GM06990 (cell line): ENCODE results near the gene RAB9B.
"Not testable (repeated sequence)": the region's sequence is repeated elsewhere in the genome, so short reads cannot be mapped to it uniquely, and the experiment has no call there.

Experiments
- DNase-seq: peaks from one replicate; pipeline ENCODE4 v3.0.0-alpha.2; 2011; ENCODE audit not compliant: insufficient read length; ENCODE audit errors: extremely low read depth
- H3K27me3 ChIP-seq: replicated peaks from 2 replicates; pipeline ENCODE4 v1.6.0; 2011; ENCODE audit warnings: low read length; ENCODE audit not compliant: control insufficient read depth, insufficient read depth
- H3K36me3 ChIP-seq: 2 replicates; pipeline ENCODE4 v1.5.1; 2011; ENCODE audit warnings: low read length; ENCODE audit not compliant: control insufficient read depth, insufficient read depth
- H3K4me3 ChIP-seq: replicated peaks from 2 replicates; pipeline ENCODE4 v1.5.1; 2011; ENCODE audit warnings: low read depth, mild to moderate bottlenecking, control low read depth, low read length
- TF ChIP-seq, protein P1 (sequence below): IDR thresholded peaks from 2 replicates; pipeline ENCODE4 v1.5.1; 2011; ENCODE audit warnings: low read length, control low read depth, mild to moderate bottlenecking, inconsistent platforms; ENCODE audit not compliant: insufficient read depth, poor library complexity, severe bottlenecking

RAB9B gene

DNA sequence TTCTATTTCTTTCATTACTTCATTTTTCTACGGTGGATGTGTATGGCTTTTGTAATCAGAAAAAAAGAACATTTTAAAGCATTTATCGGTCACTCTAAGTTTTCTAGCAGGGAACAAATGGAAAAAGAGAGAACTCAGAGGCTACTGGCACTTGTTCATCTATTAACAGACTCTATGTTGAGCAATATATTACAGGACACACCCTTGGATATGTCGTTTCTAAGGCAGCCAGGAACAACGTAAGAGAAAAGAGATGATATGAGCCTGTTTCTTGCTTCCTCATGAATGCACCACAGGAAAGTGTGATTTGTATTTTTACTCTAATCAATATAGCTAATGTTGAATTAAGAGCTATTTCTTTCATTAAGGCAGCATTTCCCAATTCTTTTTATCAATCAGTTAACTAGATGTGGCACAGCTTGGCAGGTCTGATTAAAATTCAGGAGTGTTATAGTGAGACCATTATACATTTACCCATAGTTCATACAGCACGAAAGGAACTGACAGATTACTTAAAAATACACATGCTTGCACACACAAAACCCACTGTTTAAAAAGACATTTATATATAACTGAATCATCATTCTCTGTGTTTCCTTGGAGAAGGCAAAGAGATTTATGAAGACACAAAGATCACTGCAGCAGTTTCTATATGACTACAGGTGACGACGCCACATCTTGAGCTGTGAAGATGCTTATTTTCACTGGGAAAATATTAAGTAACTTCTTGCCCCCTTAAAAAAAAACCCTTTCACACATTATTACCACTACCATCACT is 13.0 kb downstream of the RAB9B start:
- Histone ChIP-seq H3K27me3 (no peaks in the 10 kb centered on the region), H3K36me3 (no peaks in the 10 kb centered on the region), H3K4me3 (no peak overlapping the region)
- DNase-seq, result no peak
- TF ChIP-seq, protein P1, sequence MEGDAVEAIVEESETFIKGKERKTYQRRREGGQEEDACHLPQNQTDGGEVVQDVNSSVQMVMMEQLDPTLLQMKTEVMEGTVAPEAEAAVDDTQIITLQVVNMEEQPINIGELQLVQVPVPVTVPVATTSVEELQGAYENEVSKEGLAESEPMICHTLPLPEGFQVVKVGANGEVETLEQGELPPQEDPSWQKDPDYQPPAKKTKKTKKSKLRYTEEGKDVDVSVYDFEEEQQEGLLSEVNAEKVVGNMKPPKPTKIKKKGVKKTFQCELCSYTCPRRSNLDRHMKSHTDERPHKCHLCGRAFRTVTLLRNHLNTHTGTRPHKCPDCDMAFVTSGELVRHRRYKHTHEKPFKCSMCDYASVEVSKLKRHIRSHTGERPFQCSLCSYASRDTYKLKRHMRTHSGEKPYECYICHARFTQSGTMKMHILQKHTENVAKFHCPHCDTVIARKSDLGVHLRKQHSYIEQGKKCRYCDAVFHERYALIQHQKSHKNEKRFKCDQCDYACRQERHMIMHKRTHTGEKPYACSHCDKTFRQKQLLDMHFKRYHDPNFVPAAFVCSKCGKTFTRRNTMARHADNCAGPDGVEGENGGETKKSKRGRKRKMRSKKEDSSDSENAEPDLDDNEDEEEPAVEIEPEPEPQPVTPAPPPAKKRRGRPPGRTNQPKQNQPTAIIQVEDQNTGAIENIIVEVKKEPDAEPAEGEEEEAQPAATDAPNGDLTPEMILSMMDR, result no peak

DNA sequence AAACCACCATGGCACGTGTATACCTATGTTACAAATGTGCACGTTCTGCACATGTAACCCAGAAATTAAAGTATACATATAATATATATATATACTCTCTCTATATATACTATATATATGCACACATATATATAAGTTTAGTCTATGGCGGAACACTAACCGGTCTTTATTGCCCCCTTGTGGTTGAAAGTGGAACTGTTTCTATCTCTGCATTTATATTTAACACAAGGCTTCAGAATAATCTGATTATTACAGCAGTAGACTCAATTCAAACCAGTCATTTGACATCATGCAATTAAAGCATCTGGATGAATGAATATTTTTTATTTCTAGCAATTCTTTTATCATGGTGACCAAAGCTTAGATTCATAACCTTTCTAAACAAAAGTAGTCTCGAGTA is 14.6 kb downstream of the RAB9B start:
- TF ChIP-seq, protein P1, result peak; percentile 50
- no peak overlapping the region for H3K4me3 ChIP-seq
- H3K27me3 ChIP-seq, result no peaks in the 10 kb centered on the region
- DNase-seq, result no peak
- no peaks in the 10 kb centered on the region for H3K36me3 ChIP-seq

DNA sequence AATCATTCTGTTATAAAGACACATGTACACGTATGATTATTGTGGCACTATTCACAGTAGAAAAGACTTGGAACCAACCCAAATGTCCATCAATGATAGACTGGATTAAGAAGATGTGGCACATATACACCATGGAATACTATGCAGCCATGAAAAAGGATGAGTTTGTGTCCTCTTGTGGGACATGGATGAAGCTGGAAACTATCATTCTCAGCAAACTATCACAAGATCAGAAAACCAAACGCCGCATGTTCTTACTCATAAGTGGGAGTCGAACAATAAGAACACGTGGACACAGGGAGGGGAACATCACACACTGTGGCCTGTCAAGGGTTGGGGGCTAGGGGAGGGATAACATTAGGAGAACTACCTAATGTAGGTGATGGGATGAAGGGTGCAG is 15.0 kb downstream of the RAB9B start:
- not testable (repeated sequence) for H3K27me3 ChIP-seq, DNase-seq, H3K36me3 ChIP-seq, H3K4me3 ChIP-seq

DNA sequence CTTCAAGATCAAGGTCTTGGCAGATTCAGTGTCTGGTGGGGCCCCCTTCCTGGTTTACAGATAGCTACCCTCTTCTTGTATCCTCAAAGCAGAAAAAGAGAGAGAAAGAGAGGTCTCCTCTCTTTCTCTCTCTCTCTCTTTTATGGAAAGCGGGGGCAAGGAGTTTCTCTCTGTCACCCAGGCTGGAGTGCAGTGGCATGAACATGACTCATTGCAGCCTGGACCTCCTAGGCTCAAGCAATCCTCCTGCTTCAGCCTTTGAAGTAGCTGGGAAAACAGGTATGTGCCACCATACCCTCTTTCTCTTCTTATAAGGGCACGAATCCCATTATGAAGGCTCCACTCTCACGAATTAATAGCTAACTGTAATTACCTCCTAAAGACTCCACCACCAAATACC is 20.2 kb downstream of the RAB9B start:
- H3K27me3 ChIP-seq, result no peaks in the 10 kb centered on the region
- TF ChIP-seq, protein P1, result no peak
- no peak for DNase-seq
- no peak overlapping the region for H3K4me3 ChIP-seq
- H3K36me3 ChIP-seq, result no peaks in the 10 kb centered on the region

DNA sequence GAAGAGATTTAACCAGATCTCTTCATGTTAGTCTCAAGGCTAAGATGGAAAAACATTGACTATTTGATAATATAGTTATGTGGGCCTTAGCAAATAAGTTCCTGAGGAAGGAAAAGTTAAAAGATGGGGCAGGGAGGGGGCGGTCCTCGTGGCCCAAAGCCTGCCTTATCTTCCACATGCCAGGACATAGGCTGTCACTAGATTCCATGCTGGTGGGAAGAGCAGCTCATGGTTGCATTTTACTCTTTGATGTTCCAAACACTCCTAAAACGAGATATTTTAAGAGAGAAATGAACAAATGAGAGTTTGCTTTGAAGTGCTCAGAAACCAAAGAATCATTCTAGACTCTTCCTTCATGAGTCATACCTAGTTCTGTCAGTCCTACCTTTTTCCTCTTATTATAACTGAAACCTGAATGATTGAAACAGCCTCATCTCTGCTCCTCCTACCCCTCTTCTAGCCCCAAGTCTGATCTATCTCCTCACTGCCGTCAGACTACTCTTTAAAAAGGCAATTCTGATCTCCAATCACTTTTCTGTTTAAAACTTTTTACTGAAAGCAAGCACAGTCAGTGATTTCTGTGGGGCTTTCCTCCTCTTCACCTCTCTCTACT is 25.1 kb downstream of the RAB9B start:
- Histone ChIP-seq H3K4me3 (no peak overlapping the region), H3K36me3 (no peaks in the 10 kb centered on the region), H3K27me3 (no peaks in the 10 kb centered on the region)
- TF ChIP-seq, protein P1, result no peak
- no peak for DNase-seq

DNA sequence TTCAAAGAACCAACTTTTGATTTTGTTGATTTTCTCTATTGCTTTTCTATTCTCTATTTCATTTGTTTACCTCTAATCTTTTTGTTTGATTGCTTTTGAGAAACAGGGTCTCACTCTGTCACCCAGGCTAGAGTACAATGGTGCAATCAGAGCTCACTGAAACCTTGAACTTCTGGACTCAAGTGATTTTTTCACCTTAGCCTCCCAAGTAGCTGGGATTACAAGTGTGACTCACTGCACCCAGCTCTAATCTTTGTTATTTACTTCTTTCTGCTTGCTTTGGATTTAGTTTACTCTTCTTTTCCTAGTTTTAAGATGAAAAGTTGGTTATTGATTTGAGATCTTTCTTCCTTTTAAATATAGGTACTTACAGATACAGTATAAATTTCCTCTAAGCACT is 26.2 kb downstream of the RAB9B start:
- H3K27me3 ChIP-seq, result no peaks in the 10 kb centered on the region
- TF ChIP-seq, protein P1, result no peak
- no peak overlapping the region for H3K4me3 ChIP-seq
- no peaks in the 10 kb centered on the region for H3K36me3 ChIP-seq
- DNase-seq, result no peak
